ENCODE measurements around the gene TNRC6C. TPM values are rescaled to one million over a fixed set of nuclear protein-coding genes. Genes with fewer than 3 reads are reported as not detected.

TNRC6C gene
- total and polyA plus RNA-seq, 4 donors: 1.3 to 7.7 (median 2.9) TPM

GRCh38 chr17:78026381-78026780 lies 67.9 kb downstream of the TNRC6C start:
- no peaks in the 10 kb centered on the region for H3K4me1 ChIP-seq (ENCODE audit: control insufficient read depth in 4 of 4, insufficient read depth in 4 of 4, low read length in 3 of 4)
- H3K9me3 ChIP-seq (ENCODE audit: control insufficient read depth in 4 of 4, low read length in 3 of 4): no peaks in the 10 kb centered on the region
- 88% methylated on average over 2 of the region's 2 CpGs for WGBS
- H3K9ac ChIP-seq (ENCODE audit: low read depth in 1 of 2, low read length in 2 of 2): no peak overlapping the region
- H3K27ac ChIP-seq (ENCODE audit: low read depth in 1 of 2, low read length in 2 of 2): no peak overlapping the region
- no peak overlapping the region for H3K4me3 ChIP-seq (ENCODE audit: low read depth in 1 of 3, low read length in 3 of 3)
- no peaks in the 10 kb centered on the region for H3K36me3 ChIP-seq (ENCODE audit: control insufficient read depth in 4 of 4, insufficient read depth in 3 of 4, low read depth in 1 of 4, low read length in 3 of 4)
- TF ChIP-seq, protein P1, sequence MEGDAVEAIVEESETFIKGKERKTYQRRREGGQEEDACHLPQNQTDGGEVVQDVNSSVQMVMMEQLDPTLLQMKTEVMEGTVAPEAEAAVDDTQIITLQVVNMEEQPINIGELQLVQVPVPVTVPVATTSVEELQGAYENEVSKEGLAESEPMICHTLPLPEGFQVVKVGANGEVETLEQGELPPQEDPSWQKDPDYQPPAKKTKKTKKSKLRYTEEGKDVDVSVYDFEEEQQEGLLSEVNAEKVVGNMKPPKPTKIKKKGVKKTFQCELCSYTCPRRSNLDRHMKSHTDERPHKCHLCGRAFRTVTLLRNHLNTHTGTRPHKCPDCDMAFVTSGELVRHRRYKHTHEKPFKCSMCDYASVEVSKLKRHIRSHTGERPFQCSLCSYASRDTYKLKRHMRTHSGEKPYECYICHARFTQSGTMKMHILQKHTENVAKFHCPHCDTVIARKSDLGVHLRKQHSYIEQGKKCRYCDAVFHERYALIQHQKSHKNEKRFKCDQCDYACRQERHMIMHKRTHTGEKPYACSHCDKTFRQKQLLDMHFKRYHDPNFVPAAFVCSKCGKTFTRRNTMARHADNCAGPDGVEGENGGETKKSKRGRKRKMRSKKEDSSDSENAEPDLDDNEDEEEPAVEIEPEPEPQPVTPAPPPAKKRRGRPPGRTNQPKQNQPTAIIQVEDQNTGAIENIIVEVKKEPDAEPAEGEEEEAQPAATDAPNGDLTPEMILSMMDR (IDR thresholded peaks at IDR 0.05; ENCODE audit: low read depth, low read length, missing input control): no peak
- DNase-seq (ENCODE audit: low spot score): no peak
- no peaks in the 10 kb centered on the region for H3K27me3 ChIP-seq (ENCODE audit: control insufficient read depth in 4 of 4, insufficient read depth in 4 of 4, low read length in 3 of 4)

DNA sequence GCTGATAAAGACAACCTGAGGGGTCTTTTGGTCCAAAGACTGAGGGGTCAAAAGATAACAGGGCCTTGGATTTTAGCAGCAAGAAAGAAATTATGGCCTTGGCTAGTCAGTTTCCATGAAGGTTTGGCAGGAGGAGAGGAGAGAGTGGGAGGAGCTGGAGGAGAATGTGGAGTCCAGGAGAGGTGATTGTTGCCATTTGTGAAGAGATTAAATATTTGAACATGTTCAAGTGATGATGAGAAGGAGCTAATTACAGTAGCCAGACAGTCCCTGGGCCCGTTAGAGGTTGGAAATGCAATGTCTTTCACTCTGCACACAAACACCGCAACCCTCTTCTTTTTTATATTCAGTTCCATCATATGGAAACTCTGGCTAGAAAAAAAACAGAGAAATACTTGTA lies 68.6 kb downstream of the TNRC6C start:
- Histone ChIP-seq H3K4me1 (ENCODE audit: control insufficient read depth in 4 of 4, insufficient read depth in 4 of 4, low read length in 3 of 4) (no peaks in the 10 kb centered on the region), H3K9me3 (ENCODE audit: control insufficient read depth in 4 of 4, low read length in 3 of 4) (no peaks in the 10 kb centered on the region), H3K36me3 (ENCODE audit: control insufficient read depth in 4 of 4, insufficient read depth in 3 of 4, low read depth in 1 of 4, low read length in 3 of 4) (peaks cover 0 to 3% (median 2%) of the 10 kb centered on the region in 4 donors), H3K9ac (ENCODE audit: low read depth in 1 of 2, low read length in 2 of 2) (no peak overlapping the region), H3K4me3 (ENCODE audit: low read depth in 1 of 3, low read length in 3 of 3) (no peak overlapping the region), H3K27ac (ENCODE audit: low read depth in 1 of 2, low read length in 2 of 2) (no peak overlapping the region), H3K27me3 (ENCODE audit: control insufficient read depth in 4 of 4, insufficient read depth in 4 of 4, low read length in 3 of 4) (no peaks in the 10 kb centered on the region)
- TF ChIP-seq YY1 (IDR thresholded peaks at IDR 0.05) (no peak), TAF1 (conservative IDR thresholded peaks at IDR 0.05) (no peak), HNF4G (IDR thresholded peaks at IDR 0.05) (no peak), GABPA (IDR thresholded peaks at IDR 0.05 in 1 of 2, conservative IDR thresholded peaks at IDR 0.05 in 1 of 2) (no peak), ATF3 (IDR thresholded peaks at IDR 0.05) (no peak)
- TF ChIP-seq, protein P1 (IDR thresholded peaks at IDR 0.05; ENCODE audit: low read depth, low read length, missing input control): no peak
- DNase-seq (ENCODE audit: low spot score): no peak
- 98% methylated on average over 2 of the region's 2 CpGs for WGBS

DNA sequence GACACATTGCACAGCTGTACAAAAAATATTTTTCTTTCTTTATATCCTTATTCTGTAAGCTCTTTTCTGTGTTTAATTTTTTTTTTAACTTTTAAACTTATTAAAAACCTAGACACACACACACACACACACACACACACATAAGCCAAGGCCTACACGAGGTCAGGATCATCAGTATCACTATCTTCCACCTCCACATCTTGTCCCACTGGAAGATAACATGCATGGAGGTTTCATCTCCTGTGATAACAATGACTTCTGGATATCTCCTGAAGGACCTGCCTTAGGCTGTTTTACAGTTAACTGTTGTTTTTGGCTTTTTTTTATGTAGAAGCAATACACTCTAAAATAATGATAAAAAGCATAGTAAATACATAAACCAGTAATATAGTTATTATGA lies 71.2 kb downstream of the TNRC6C start:
- 79% methylated on average over 1 of the region's 1 CpG for WGBS
- Histone ChIP-seq H3K4me3 (ENCODE audit: low read depth in 1 of 3, low read length in 3 of 3) (no peak overlapping the region), H3K4me1 (ENCODE audit: control insufficient read depth in 4 of 4, insufficient read depth in 4 of 4, low read length in 3 of 4) (no peaks in the 10 kb centered on the region), H3K9me3 (ENCODE audit: control insufficient read depth in 4 of 4, low read length in 3 of 4) (no peaks in the 10 kb centered on the region), H3K9ac (ENCODE audit: low read depth in 1 of 2, low read length in 2 of 2) (no peak overlapping the region), H3K27me3 (ENCODE audit: control insufficient read depth in 4 of 4, insufficient read depth in 4 of 4, low read length in 3 of 4) (no peaks in the 10 kb centered on the region), H3K36me3 (ENCODE audit: control insufficient read depth in 4 of 4, insufficient read depth in 3 of 4, low read depth in 1 of 4, low read length in 3 of 4) (peaks cover 0 to 8% (median 5%) of the 10 kb centered on the region in 4 donors), H3K27ac (ENCODE audit: low read depth in 1 of 2, low read length in 2 of 2) (no peak overlapping the region)
- no peak for TF ChIP-seq SP1 (IDR thresholded peaks at IDR 0.05)
- no peak for TF ChIP-seq NR2F2 (IDR thresholded peaks at IDR 0.05)
- no peak for TF ChIP-seq JUND (IDR thresholded peaks at IDR 0.05)
- TF ChIP-seq YY1 (IDR thresholded peaks at IDR 0.05): no peak
- no peak for TF ChIP-seq HNF4G (IDR thresholded peaks at IDR 0.05)
- no peak for TF ChIP-seq ZBTB33 (IDR thresholded peaks at IDR 0.05)
- no peak for TF ChIP-seq REST (IDR thresholded peaks at IDR 0.05)
- TF ChIP-seq ATF3 (IDR thresholded peaks at IDR 0.05): no peak
- no peak for TF ChIP-seq GABPA (IDR thresholded peaks at IDR 0.05 in 1 of 2, conservative IDR thresholded peaks at IDR 0.05 in 1 of 2)
- TF ChIP-seq, protein P1 (IDR thresholded peaks at IDR 0.05; ENCODE audit: low read depth, low read length, missing input control): no peak
- TF ChIP-seq HNF4A (conservative IDR thresholded peaks at IDR 0.05): no peak
- DNase-seq (ENCODE audit: low spot score): no peak
